RWPE2 (cell line): ENCODE measurements around the gene TOP2A.

ENCODE experiments used
- ATAC-seq: fragments of 200-7000 bp; cut with Tn5 transposase; 3 replicates; pipeline ENCODE4 v1.9.1; 2021; ENCODE audit warnings: low read depth
- DNase-seq: peaks from one replicate; pipeline ENCODE4 v3.0.0-alpha.2; 2020; ENCODE audit warnings: low spot score
- H3K27ac ChIP-seq: fragments of 450-650 bp; 2 replicates; pipeline ENCODE4 v1.5.1; 2017; ENCODE audit warnings: mild to moderate bottlenecking; ENCODE audit not compliant: poor library complexity, severe bottlenecking
- H3K27me3 ChIP-seq: fragments of 250-450 bp; sonication (Bioruptor Pico); 2 replicates; pipeline ENCODE4 v1.5.1; 2021; ENCODE audit warnings: mild to moderate bottlenecking, moderate library complexity; ENCODE audit not compliant: insufficient read depth, poor library complexity, severe bottlenecking
- H3K36me3 ChIP-seq: fragments of 250-450 bp; sonication (Bioruptor Pico); 2 replicates; pipeline ENCODE4 v1.5.1; 2020; ENCODE audit warnings: low read depth, mild to moderate bottlenecking, moderate library complexity
- H3K4me1 ChIP-seq: fragments of 250-450 bp; sonication (Bioruptor Pico); 2 replicates; pipeline ENCODE4 v1.5.1; 2021; ENCODE audit warnings: mild to moderate bottlenecking, moderate library complexity; ENCODE audit not compliant: insufficient read depth, poor library complexity, severe bottlenecking
- H3K4me3 ChIP-seq: fragments of 250-450 bp; sonication (Bioruptor Pico); 2 replicates; pipeline ENCODE4 v1.5.1; 2021; ENCODE audit warnings: mild to moderate bottlenecking, moderate library complexity; ENCODE audit not compliant: severe bottlenecking
- H3K9me3 ChIP-seq: fragments of 250-450 bp; sonication (Bioruptor Pico); 2 replicates; pipeline ENCODE4 v1.5.1; 2021; ENCODE audit warnings: mild to moderate bottlenecking, moderate library complexity; ENCODE audit not compliant: severe bottlenecking
- CTCF ChIP-seq: fragments of 450-650 bp; IDR thresholded peaks from one replicate; pipeline ENCODE4 v1.5.1; 2017; ENCODE audit warnings: mild to moderate bottlenecking, moderate library complexity; ENCODE audit not compliant: poor library complexity, severe bottlenecking

Gene TOP2A

GRCh38 chr17:40460604-40460967 is 42.9 kb upstream of the TOP2A start:
- H3K4me1 ChIP-seq = no peaks in the 10 kb centered on the region
- H3K4me3 ChIP-seq = no peak overlapping the region
- no peaks in the 10 kb centered on the region for H3K36me3 ChIP-seq
- no peak for ATAC-seq
- no peaks in the 10 kb centered on the region for H3K9me3 ChIP-seq
- no peak for DNase-seq
- TF ChIP-seq CTCF = no peak
- H3K27me3 ChIP-seq = no peaks in the 10 kb centered on the region
- H3K27ac ChIP-seq = no peak overlapping the region

- no peaks in the 10 kb centered on the region for H3K27me3 ChIP-seq
- DNase-seq (no peak), ATAC-seq (no peak)
- H3K27ac ChIP-seq = no peak overlapping the region
- no peak for TF ChIP-seq CTCF
- H3K4me3 ChIP-seq = no peak overlapping the region
- H3K36me3 ChIP-seq = no peaks in the 10 kb centered on the region
- H3K4me1 ChIP-seq = no peaks in the 10 kb centered on the region
- H3K9me3 ChIP-seq = no peaks in the 10 kb centered on the region
These were observed 42.2 kb upstream of the TOP2A start for GRCh38 chr17:40459636-40460603.

GRCh38 chr17:40458851-40459482 is 41.3 kb upstream of the TOP2A start:
- H3K27ac ChIP-seq = no peak overlapping the region
- H3K9me3 ChIP-seq = no peaks in the 10 kb centered on the region
- no peaks in the 10 kb centered on the region for H3K4me1 ChIP-seq
- H3K27me3 ChIP-seq = no peaks in the 10 kb centered on the region
- H3K4me3 ChIP-seq = no peak overlapping the region
- no peak for ATAC-seq
- no peak for DNase-seq
- H3K36me3 ChIP-seq = no peaks in the 10 kb centered on the region; the same call in 1 of the 2 replicates
- no peak for TF ChIP-seq CTCF

GRCh38 chr17:40457964-40458791 is 40.5 kb upstream of the TOP2A start:
- Histone ChIP-seq H3K27me3 (no peaks in the 10 kb centered on the region), H3K4me3 (no peak overlapping the region), H3K27ac (no peak overlapping the region), H3K9me3 (no peaks in the 10 kb centered on the region), H3K36me3 (no peaks in the 10 kb centered on the region; the same call in 1 of the 2 replicates), H3K4me1 (no peaks in the 10 kb centered on the region)
- DNase-seq (no peak), ATAC-seq (peak; percentile 37; the same call in 1 of the 3 replicates)
- no peak for TF ChIP-seq CTCF
